Measurements from ENCODE around the gene DLD. TPM values are rescaled to one million over a fixed set of nuclear protein-coding genes. Genes with fewer than 3 reads are reported as not detected.
"Not testable (repeated sequence)": the region's sequence is repeated elsewhere in the genome, so short reads cannot be mapped to it uniquely, and the experiment has no call there.

The DLD gene
- polyA plus RNA-seq, 1 experiment, result 169 TPM

DNA sequence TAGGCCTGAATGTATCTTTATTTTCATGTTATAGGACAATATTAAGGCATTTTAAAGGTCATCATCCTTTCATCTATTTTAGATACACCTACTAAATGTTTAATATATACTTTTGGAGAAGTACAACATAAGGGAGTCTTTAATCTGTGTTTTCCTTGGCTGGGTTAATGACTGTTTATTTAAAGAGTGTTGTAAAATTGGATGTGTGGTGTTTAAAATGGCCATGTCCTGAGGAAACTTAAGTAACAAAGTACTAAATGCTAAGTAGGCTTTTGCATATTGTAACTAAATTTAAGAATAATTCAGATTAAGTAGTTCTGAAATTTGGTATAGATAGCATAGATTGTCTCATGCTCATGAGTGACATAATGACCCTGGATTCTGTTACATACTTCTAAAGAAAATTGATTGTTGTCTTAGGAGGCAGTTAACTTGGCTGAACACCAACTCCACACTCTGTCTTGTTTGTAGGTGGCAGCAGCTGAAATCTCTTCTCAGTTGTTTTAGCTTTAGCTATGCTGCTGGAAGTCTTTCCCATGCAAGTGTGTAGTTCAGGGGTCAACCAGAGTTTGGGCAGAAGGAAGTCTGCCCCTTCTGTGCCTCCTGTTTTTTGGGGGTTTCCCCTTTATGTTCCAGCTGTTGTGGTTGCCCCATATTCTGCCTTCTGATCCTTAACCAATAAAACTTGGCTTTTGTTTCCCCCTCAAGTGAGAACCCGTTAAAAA, 29.2 kb downstream of the DLD start:
- H3K27ac ChIP-seq (ENCODE audit: low read depth, low read length), result no peak overlapping the region

DNA sequence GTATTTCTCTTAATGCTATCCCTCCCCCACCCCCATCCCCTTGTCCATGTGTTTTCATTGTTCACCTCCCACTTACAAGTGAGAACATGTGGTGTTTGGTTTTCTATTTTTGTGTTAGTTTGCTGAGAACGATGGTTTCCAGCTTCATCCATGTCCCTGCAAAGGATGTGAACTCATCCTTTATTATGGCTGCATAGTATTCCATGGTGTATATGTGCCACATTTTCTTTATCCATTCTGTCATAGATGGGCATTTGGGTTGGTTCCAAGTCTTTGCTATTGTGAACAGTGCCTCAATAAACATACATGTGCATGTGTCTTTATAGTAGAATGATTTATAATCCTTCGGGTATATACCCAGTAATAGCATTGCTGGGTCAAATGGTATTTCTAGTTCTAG, 30.8 kb downstream of the DLD start:
- DNase-seq (ENCODE audit: low read depth, low spot score); H3K9me3 ChIP-seq (ENCODE audit: control insufficient read depth, insufficient read depth, low read length); H3K27ac ChIP-seq (ENCODE audit: low read depth, low read length); H3K27me3 ChIP-seq (ENCODE audit: control insufficient read depth, insufficient read depth, low read length); H3K4me3 ChIP-seq (ENCODE audit: low read depth, low read length); POLR2A ChIA-PET: not testable (repeated sequence)
- CTCF ChIA-PET, result interaction anchor here (2.9 kb wide), 1 partner anchor 224 kb away, joined by 11 read pairs; no protein-coding TSS in a partner anchor

More for the DNA sequence above, 29.2 kb downstream of the DLD start:
- no peak for TF ChIP-seq CTCF (IDR thresholded peaks at IDR 0.05; ENCODE audit: low read depth, low read length)
- CTCF ChIA-PET, result interaction anchor here (2.1 to 2.9 kb wide), 2 partner anchors 226 kb away, joined by 11 to 18 read pairs; no protein-coding TSS in a partner anchor
- no peak for DNase-seq (ENCODE audit: low read depth, low spot score)
- POLR2A ChIA-PET, result no interaction called here
- no peaks in the 10 kb centered on the region for H3K27me3 ChIP-seq (ENCODE audit: control insufficient read depth, insufficient read depth, low read length)
- H3K4me3 ChIP-seq (ENCODE audit: low read depth, low read length), result no peak overlapping the region
- H3K9me3 ChIP-seq (ENCODE audit: control insufficient read depth, insufficient read depth, low read length), result no peaks in the 10 kb centered on the region

- CTCF ChIA-PET, result interaction anchor here (2.9 kb wide), 1 partner anchor 223 kb away, joined by 11 read pairs; no protein-coding TSS in a partner anchor
- H3K27me3 ChIP-seq (ENCODE audit: control insufficient read depth, insufficient read depth, low read length), result no peaks in the 10 kb centered on the region
- no peak overlapping the region for H3K4me3 ChIP-seq (ENCODE audit: low read depth, low read length)
- H3K9me3 ChIP-seq (ENCODE audit: control insufficient read depth, insufficient read depth, low read length), result no peaks in the 10 kb centered on the region
- POLR2A ChIA-PET, result no interaction called here
- no peak for DNase-seq (ENCODE audit: low read depth, low spot score)
- no peak for TF ChIP-seq CTCF (IDR thresholded peaks at IDR 0.05; ENCODE audit: low read depth, low read length)
- no peak overlapping the region for H3K27ac ChIP-seq (ENCODE audit: low read depth, low read length)
Measured at GRCh38 chr7:107922886-107923285, 31.9 kb downstream of the DLD start.

- H3K27me3 ChIP-seq (ENCODE audit: control insufficient read depth, insufficient read depth, low read length), result no peaks in the 10 kb centered on the region
- H3K4me3 ChIP-seq (ENCODE audit: low read depth, low read length), result no peak overlapping the region
- ChIA-PET POLR2A (no interaction called here), CTCF (no interaction called here)
- no peak overlapping the region for H3K27ac ChIP-seq (ENCODE audit: low read depth, low read length)
- TF ChIP-seq CTCF (IDR thresholded peaks at IDR 0.05; ENCODE audit: low read depth, low read length), result no peak
- DNase-seq (ENCODE audit: low read depth, low spot score), result no peak
- no peaks in the 10 kb centered on the region for H3K9me3 ChIP-seq (ENCODE audit: control insufficient read depth, insufficient read depth, low read length)
Measured at GRCh38 chr7:107924841-107925504, 34.0 kb downstream of the DLD start.

DNA sequence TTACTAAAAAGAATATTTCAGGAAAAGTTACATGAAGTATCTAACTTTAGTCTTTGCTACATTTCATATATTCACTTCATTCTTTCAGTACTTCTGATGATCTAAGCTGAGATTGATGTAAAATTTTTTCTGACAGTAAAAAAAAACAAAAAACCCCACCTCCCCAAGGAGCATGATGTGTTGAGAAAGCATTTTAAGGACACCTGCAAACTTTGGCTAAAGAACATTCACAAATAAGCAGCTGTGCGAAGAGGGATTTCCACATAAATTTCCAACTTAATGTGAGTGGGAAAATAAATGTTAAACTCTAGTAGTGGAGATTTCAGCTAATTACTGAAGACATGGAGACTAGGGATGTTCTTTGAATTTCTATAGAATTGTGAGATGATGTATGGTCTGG, 35.5 kb downstream of the DLD start:
- CTCF ChIA-PET, result interaction anchor here (0.6 kb wide), 1 partner anchor 255 kb away, joined by 8 read pairs; no protein-coding TSS in a partner anchor
- no peaks in the 10 kb centered on the region for H3K27me3 ChIP-seq (ENCODE audit: control insufficient read depth, insufficient read depth, low read length)
- H3K27ac ChIP-seq (ENCODE audit: low read depth, low read length), result no peak overlapping the region
- DNase-seq (ENCODE audit: low read depth, low spot score), result no peak
- POLR2A ChIA-PET, result no interaction called here
- H3K4me3 ChIP-seq (ENCODE audit: low read depth, low read length), result no peak overlapping the region
- no peaks in the 10 kb centered on the region for H3K9me3 ChIP-seq (ENCODE audit: control insufficient read depth, insufficient read depth, low read length)
- TF ChIP-seq CTCF (IDR thresholded peaks at IDR 0.05; ENCODE audit: low read depth, low read length), result no peak

All from AG04450 (cell line).